ENCODE results near the gene ZNF280B.
A peak's percentile ranks its signal among the peaks of the same experiment; 100 is the strongest.
"Not testable (repeated sequence)": the region's sequence is repeated elsewhere in the genome, so short reads cannot be mapped to it uniquely, and the experiment has no call there.

ZNF280B gene

GRCh38 chr22:22464541-22465054, 43.9 kb downstream of the ZNF280B start:
- DNase-seq (ENCODE audit: low read depth) = no peak

DNA sequence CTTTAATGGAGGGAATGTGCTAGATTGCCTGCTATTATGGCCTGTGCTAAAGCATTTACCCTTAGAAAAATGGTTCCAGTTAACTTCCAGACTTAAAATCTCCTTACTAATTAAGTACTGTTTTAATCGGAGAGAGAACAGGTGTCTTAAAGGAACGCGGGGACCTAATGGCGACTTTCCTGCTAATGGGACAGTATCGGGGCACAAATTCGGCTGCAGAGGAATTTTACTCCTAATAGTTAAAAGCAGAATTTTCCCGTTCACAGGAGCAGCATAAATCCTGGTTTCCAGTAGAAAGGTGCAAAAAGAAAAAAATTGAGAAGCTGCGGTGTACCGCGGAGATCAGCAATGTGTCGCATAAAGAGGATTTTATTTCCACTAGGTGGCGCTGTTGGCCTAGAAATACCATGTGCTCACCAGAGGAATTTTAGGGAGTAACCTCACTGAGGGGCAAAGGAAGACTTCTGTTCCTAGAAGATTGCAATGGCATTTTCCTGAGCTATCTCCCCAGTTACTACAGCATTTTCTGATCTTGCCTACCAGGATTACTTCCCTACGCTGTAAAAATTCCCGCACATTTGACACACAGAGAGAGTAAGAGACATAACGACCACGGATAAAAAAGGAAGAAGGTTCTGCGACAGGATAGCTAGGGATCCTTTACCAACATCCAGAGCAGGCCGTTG, 44.5 kb downstream of the ZNF280B start:
- peak; percentile 18 for DNase-seq (ENCODE audit: low read depth)

DNA sequence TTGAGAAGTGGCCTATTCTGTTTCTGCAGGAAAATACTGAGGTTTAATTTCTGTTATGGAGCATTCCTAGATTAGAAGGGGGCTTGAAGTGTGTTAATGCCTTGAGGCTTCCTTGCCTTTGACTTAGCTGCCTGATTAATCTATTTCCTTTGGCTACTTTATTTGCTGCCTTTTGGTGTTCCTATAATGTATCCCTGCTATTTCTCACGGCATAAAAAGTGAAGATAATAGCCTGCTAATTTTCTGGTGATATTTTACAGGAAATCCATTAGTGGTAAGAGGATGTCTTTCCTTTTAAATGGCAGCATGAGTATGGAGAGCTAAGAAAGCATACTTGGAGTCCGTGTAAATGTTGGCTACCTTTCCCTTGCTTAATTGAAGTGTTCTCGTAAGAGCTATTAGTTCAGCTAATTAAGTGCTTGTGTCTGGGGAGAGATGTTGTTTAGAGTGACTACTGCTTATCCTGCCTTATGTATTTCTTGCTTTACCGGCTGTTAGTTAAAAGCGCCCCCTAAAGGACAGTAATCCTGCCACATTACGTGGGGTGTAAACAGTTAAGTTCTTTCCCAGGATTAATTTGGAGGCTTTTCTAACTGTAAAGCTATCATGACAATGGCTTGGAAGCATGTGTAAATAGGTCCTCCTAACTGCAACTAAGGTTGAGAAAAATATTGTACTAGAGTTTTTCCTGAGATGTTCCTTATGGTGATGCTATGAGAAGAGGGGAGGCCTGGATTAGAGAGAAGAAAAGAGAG, 45.6 kb downstream of the ZNF280B start:
- DNase-seq (ENCODE audit: low read depth) = no peak

- DNase-seq (ENCODE audit: low read depth) = no peak
Observed at GRCh38 chr22:22461583-22461982, 47.0 kb downstream of the ZNF280B start.

DNA sequence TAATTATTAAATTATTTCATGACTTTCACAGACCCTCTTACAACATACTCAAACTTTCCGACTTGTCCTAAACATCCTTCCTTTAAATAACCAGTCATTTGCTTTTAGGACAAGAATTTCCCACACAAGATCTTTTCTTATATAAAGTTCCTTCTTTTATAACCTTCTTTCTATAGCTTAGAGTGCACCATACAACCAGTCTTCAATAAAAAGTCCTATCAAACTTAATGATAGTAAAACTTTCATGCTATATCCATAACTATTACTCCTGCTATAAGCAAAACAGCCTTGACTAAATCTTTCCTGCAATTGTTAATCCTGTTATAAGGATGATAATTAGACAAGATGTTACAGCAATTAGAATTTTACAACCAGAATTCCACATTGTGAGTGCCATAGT, 47.4 kb downstream of the ZNF280B start:
- DNase-seq (ENCODE audit: low read depth) = no peak

- no peak for DNase-seq (ENCODE audit: low read depth)
Observed at GRCh38 chr22:22460635-22461034, 47.9 kb downstream of the ZNF280B start.

DNA sequence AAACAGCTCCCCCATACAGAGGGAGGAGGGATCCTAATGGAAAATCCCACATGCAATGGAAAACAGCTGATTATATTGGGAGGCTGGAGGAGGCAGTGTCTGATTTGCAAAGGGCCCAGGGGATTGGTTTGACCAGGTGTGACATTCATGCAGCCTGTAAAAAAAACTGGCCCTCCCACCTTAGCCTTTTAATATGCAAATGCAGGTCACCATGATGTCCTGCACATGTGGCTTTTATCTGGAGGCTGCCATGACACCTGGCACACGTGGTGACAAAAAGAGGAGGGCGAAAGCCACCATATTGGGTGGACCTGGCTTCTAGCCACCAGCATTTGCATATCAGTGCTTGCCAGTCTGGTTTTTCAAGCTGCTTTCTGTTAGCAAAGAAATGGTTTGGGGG, 48.5 kb downstream of the ZNF280B start:
- no peak for DNase-seq (ENCODE audit: low read depth)

DNA sequence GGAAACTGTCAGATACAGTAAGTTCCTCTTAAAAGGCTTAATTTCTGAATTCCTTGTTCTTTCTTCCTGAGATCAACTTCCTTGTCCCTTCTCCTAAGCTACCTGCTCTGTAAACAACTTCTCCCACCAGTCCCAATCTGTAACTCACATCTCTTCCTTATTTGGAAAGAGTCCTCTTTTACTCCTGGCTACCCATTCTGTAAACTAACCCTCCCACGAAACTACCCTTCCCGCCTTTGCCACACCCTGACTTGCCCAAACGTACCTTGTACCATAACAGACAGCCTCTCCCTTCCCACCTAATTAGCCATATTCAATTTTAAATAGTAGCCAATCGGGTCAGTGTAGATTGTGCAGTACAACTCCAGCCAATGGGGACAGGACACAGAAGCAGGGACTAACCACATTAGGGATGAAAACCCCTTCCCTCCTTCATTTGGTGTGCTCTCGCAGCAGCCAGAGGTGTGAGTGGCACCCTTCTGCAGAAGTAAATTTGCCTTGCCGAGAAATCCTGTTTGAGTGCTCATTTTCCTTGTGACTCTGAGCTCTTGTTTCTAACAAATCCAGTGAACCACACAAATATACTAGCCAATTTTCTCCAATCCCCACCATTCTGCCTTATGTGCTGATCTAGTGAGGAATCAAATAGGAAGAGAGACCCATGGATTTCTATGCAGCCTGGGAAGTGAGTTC, 49.5 kb downstream of the ZNF280B start:
- no peak for DNase-seq (ENCODE audit: low read depth)

GRCh38 chr22:22458387-22458786, 50.2 kb downstream of the ZNF280B start:
- no peak for DNase-seq (ENCODE audit: low read depth)

- no peak for DNase-seq (ENCODE audit: low read depth)
Observed at GRCh38 chr22:22454997-22455396, 53.5 kb downstream of the ZNF280B start.

DNA sequence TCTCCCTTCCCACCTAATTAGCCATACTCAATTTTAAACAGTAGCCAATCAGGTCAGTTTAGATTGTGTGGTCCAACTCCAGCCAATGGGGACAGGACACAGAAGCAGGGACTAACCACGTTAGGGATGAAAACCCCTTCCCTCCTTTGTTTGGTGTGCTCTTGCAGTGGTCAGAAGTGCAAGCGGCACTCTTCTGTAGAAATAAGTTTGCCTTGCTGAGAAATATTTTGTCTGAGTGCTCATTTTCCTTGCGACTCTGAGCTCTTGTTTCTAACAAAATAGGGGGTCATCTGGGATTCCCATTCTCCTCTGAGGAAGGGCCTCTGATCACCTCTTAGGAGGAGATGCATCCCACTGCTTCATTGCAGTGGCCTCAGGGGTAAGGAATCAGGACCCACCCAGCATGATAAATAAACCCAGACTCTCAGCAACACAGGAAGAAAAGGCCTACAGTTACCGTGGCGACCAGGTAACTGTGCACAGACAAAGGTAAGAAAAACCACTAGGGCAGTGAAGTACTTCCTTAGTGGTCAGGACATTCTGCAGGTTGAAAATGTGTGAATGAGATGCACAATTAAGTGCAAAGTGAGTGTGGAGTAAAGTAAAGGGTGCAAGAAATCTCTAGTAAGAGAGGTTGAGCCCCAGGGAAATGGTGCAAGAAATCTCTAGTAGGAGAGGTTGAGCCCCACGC, 55.4 kb downstream of the ZNF280B start:
- no peak for DNase-seq (ENCODE audit: low read depth)

DNA sequence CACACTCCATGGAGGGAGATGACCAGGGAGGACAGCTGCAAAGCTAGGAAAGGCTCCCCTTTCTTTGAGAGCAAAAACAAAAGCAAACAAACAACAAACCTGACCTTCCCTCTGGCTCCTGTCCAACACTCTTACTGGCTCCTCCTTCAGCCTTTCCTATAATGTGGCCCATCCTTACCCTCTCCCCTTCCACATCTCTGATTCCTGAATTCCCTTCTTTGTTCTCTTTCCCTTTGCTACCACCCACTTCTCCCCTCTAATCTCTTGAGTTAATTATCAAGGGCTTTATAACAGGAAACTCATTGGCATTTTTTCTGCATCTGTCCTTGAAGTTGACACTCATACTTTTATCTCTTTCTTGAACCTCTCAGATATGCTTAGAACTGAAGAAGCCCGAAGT, 56.3 kb downstream of the ZNF280B start:
- DNase-seq (ENCODE audit: low read depth) = no peak

DNA sequence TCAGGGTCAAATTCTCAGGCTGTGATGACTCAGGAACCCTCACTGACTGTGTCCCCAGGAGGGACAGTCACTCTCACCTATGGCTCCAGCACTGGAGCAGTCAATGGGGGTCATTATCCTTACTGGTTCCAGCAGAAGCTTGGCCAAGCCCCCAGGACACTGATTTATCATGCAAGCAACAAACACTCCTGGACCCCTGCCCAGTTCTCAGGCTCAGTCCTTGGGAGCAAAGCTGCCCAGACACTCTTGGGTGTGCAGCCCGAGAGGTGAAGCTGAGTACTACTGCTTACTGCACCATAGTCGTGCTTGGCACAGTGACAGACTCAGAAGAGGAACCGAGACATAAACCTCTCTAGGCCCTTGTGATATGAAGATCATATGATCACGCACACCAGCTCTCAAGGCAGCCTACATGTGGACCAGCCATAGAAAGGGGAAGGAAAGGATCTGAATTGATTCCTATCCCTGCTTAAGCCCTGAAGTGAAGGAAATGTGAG, 58.2 kb downstream of the ZNF280B start:
- no peak for DNase-seq (ENCODE audit: low read depth)

DNA sequence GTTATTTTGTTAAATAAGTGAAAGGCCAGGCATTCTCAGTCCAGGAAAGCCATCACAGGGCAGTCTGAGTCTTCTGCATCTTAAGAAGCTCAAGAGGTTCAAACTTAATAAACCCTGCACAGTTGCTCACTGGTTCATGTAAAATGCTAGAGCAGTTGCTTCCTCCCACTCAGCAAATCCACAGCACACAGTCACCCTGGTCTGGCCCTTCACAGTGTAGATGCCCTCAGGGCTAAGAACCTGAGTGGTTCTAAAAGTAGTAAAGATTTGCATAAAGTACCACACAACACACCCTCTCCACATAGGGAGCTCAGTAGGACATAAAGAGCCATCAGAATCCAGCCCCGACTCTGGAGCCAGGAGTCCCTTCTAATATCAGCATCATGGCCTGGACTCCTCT, 58.7 kb downstream of the ZNF280B start:
- DNase-seq (ENCODE audit: low read depth) = no peak

DNA sequence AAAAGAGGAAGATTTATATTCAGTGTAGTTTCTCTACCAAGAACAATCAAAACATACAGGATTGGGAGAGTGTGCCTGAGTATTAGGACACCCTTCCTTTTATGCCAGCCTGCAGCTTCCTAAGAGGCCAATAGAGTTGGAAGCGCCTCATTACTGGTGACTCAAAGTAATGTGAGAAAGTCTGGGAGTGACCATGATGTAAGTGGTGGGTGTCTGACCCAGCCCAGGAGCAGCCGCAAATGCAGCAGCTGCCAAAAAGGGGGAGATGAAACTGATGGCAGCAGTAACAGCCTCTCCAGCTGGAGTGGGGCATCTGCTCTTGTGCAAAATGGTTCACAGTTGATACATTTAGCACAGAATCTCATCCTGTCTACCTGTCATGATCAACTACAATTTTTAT, 62.0 kb downstream of the ZNF280B start:
- no peak for DNase-seq (ENCODE audit: low read depth)

GRCh38 chr22:22444007-22444589, 64.4 kb downstream of the ZNF280B start:
- DNase-seq (ENCODE audit: low read depth) = not testable (repeated sequence)

- no peak for DNase-seq (ENCODE audit: low read depth)
Observed at GRCh38 chr22:22442928-22443709, 65.4 kb downstream of the ZNF280B start.

DNA sequence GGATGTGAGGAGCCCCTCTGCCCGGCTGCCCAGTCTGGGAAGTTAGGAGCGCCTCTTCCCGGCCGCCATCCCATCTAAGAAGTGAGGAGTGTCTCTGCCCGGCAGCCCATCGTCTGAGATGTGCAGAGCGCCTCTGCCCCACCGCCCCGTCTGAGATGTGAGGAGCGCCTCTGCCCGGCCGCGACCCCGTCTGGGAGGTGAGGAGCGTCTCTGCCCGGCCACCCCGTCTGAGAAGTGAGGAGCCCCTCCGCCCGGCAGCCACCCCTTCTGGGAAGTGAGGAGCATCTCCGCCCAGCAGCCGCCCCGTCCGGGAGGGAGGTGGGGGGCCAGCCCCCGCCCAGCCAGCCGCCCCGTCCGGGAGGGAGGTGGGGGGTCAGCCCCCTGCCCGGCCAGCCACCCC, 66.9 kb downstream of the ZNF280B start:
- DNase-seq (ENCODE audit: low read depth) = not testable (repeated sequence)

- no peak for DNase-seq (ENCODE audit: low read depth)
Observed at GRCh38 chr22:22440188-22440587, 68.4 kb downstream of the ZNF280B start.

All from activated T-cell treated with anti-CD3 and anti-CD28 coated beads for 48 hours (primary cell).